ENCODE measurements around the gene SGMS2. TPM values are rescaled to one million over a fixed set of nuclear protein-coding genes. Genes with fewer than 3 reads are reported as not detected.
"Not testable (repeated sequence)": the region's sequence is repeated elsewhere in the genome, so short reads cannot be mapped to it uniquely, and the experiment has no call there.

The SGMS2 gene
- total RNA-seq, 2 experiments from 2014 or later = 0.37 TPM; not detected in 1

- no peaks in the 10 kb centered on the region for H3K36me3 Mint-ChIP-seq
- peak; percentile 42 for ATAC-seq
- H3K4me3 Mint-ChIP-seq = no peak overlapping the region
- H3K4me1 Mint-ChIP-seq = peaks cover 5% of the 10 kb centered on the region
- no peak for DNase-seq
- CTCF ChIA-PET = no interaction called here
- H3K9me3 Mint-ChIP-seq (ENCODE audit: low read depth) = no peaks in the 10 kb centered on the region
- peaks cover 32% of the 10 kb centered on the region for H3K27me3 Mint-ChIP-seq
- H3K27ac Mint-ChIP-seq = no peak overlapping the region
Observed at GRCh38 chr4:107896158-107896645, 71.5 kb downstream of the SGMS2 start.

GRCh38 chr4:107896646-107897045 lies 71.9 kb downstream of the SGMS2 start:
- Mint-ChIP-seq H3K9me3 (ENCODE audit: low read depth) (no peaks in the 10 kb centered on the region), H3K4me3 (no peak overlapping the region), H3K36me3 (no peaks in the 10 kb centered on the region), H3K4me1 (peaks cover 5% of the 10 kb centered on the region), H3K27me3 (peaks cover 35% of the 10 kb centered on the region), H3K27ac (no peak overlapping the region)
- CTCF ChIA-PET = no interaction called here
- no peak for ATAC-seq
- DNase-seq = no peak

GRCh38 chr4:107897823-107898222 lies 73.1 kb downstream of the SGMS2 start:
- Mint-ChIP-seq H3K36me3 (no peaks in the 10 kb centered on the region), H3K27ac (no peak overlapping the region), H3K4me1 (peaks cover 5% of the 10 kb centered on the region), H3K27me3 (peaks cover 39% of the 10 kb centered on the region), H3K9me3 (ENCODE audit: low read depth) (no peaks in the 10 kb centered on the region), H3K4me3 (no peak overlapping the region)
- no peak for ATAC-seq
- CTCF ChIA-PET = interaction anchor here (0.9 kb wide), 1 partner anchor 177 kb away, joined by 3 read pairs; no protein-coding TSS in a partner anchor
- no peak for DNase-seq

GRCh38 chr4:107900067-107900466 lies 75.3 kb downstream of the SGMS2 start:
- no peak overlapping the region for H3K4me3 Mint-ChIP-seq
- H3K27ac Mint-ChIP-seq = no peak overlapping the region
- CTCF ChIA-PET = no interaction called here
- peaks cover 2% of the 10 kb centered on the region for H3K36me3 Mint-ChIP-seq
- ATAC-seq (no peak), DNase-seq (no peak)
- H3K9me3 Mint-ChIP-seq (ENCODE audit: low read depth) = peaks cover 2% of the 10 kb centered on the region
- H3K27me3 Mint-ChIP-seq = peaks cover 32% of the 10 kb centered on the region
- peaks cover 5% of the 10 kb centered on the region for H3K4me1 Mint-ChIP-seq

GRCh38 chr4:107900508-107900907 lies 75.8 kb downstream of the SGMS2 start:
- H3K9me3 Mint-ChIP-seq (ENCODE audit: low read depth) = peaks cover 3% of the 10 kb centered on the region
- H3K4me1 Mint-ChIP-seq = peaks cover 5% of the 10 kb centered on the region
- CTCF ChIA-PET = interaction anchor here (1.5 kb wide), 1 partner anchor 12 kb away, joined by 4 read pairs; no protein-coding TSS in a partner anchor
- no peak overlapping the region for H3K27ac Mint-ChIP-seq
- no peak for ATAC-seq
- H3K4me3 Mint-ChIP-seq = no peak overlapping the region
- H3K27me3 Mint-ChIP-seq = peaks cover 30% of the 10 kb centered on the region
- no peak for DNase-seq
- peaks cover 2% of the 10 kb centered on the region for H3K36me3 Mint-ChIP-seq

GRCh38 chr4:107901213-107901934 lies 76.6 kb downstream of the SGMS2 start:
- ATAC-seq (no peak), DNase-seq (no peak)
- H3K9me3 Mint-ChIP-seq (ENCODE audit: low read depth) = peaks cover 5% of the 10 kb centered on the region
- H3K4me1 Mint-ChIP-seq = peaks cover 2% of the 10 kb centered on the region
- no peak overlapping the region for H3K27ac Mint-ChIP-seq
- CTCF ChIA-PET = interaction anchor here (1.5 kb wide), 1 partner anchor 12 kb away, joined by 4 read pairs; no protein-coding TSS in a partner anchor
- peaks cover 2% of the 10 kb centered on the region for H3K36me3 Mint-ChIP-seq
- peaks cover 30% of the 10 kb centered on the region for H3K27me3 Mint-ChIP-seq
- no peak overlapping the region for H3K4me3 Mint-ChIP-seq

- CTCF ChIA-PET = no interaction called here
- H3K4me1 Mint-ChIP-seq = no peaks in the 10 kb centered on the region
- H3K27me3 Mint-ChIP-seq = peaks cover 17% of the 10 kb centered on the region
Observed at GRCh38 chr4:107902715-107903114, 78.0 kb downstream of the SGMS2 start.

GRCh38 chr4:107905082-107905481 lies 80.3 kb downstream of the SGMS2 start:
- H3K36me3 Mint-ChIP-seq; H3K27ac Mint-ChIP-seq; H3K9me3 Mint-ChIP-seq (ENCODE audit: low read depth); H3K4me1 Mint-ChIP-seq; CTCF ChIA-PET; ATAC-seq; DNase-seq; H3K4me3 Mint-ChIP-seq: not testable (repeated sequence)
- H3K27me3 Mint-ChIP-seq = peaks cover 11% of the 10 kb centered on the region

More at GRCh38 chr4:107902715-107903114, 78.0 kb downstream of the SGMS2 start:
- Mint-ChIP-seq H3K4me3 (no peak overlapping the region), H3K9me3 (ENCODE audit: low read depth) (peaks cover 5% of the 10 kb centered on the region), H3K27ac (no peak overlapping the region), H3K36me3 (peaks cover 2% of the 10 kb centered on the region)
- ATAC-seq (no peak), DNase-seq (no peak)

- Mint-ChIP-seq H3K4me3 (no peak overlapping the region), H3K27me3 (peaks cover 12% of the 10 kb centered on the region), H3K27ac (no peak overlapping the region), H3K36me3 (peaks cover 2% of the 10 kb centered on the region), H3K9me3 (ENCODE audit: low read depth) (peaks cover 5% of the 10 kb centered on the region), H3K4me1 (no peaks in the 10 kb centered on the region)
- CTCF ChIA-PET = no interaction called here
- ATAC-seq (no peak), DNase-seq (no peak)
Observed at GRCh38 chr4:107906458-107907100, 81.8 kb downstream of the SGMS2 start.

- Mint-ChIP-seq H3K4me3 (no peak overlapping the region), H3K4me1 (peaks cover 2% of the 10 kb centered on the region), H3K27me3 (peaks cover 8% of the 10 kb centered on the region), H3K27ac (no peak overlapping the region), H3K36me3 (peaks cover 2% of the 10 kb centered on the region), H3K9me3 (ENCODE audit: low read depth) (peaks cover 5% of the 10 kb centered on the region)
- no peak for ATAC-seq
- CTCF ChIA-PET = no interaction called here
- DNase-seq = no peak
Observed at GRCh38 chr4:107908377-107908776, 83.6 kb downstream of the SGMS2 start.

GRCh38 chr4:107913283-107913899 lies 88.7 kb downstream of the SGMS2 start:
- DNase-seq = no peak
- CTCF ChIA-PET = interaction anchor here (1.2 to 4.6 kb wide), 4 partner anchors 12 to 157 kb away, joined by 4 to 24 read pairs (median 5); partner anchors contain the start of gene CYP2U1
- peak; percentile 71 for ATAC-seq
- Mint-ChIP-seq H3K27me3 (peaks cover 24% of the 10 kb centered on the region), H3K36me3 (no peaks in the 10 kb centered on the region), H3K4me1 (peaks cover 2% of the 10 kb centered on the region), H3K27ac (no peak overlapping the region), H3K9me3 (ENCODE audit: low read depth) (no peaks in the 10 kb centered on the region), H3K4me3 (no peak overlapping the region)

- Mint-ChIP-seq H3K27ac (no peak overlapping the region), H3K36me3 (peaks cover 1% of the 10 kb centered on the region), H3K27me3 (peaks cover 39% of the 10 kb centered on the region), H3K4me3 (no peak overlapping the region), H3K9me3 (ENCODE audit: low read depth) (peaks cover 4% of the 10 kb centered on the region), H3K4me1 (peaks cover 2% of the 10 kb centered on the region)
- CTCF ChIA-PET = interaction anchor here (1.5 kb wide), 1 partner anchor 159 kb away, joined by 5 read pairs; no protein-coding TSS in a partner anchor
- DNase-seq (no peak), ATAC-seq (no peak)
Observed at GRCh38 chr4:107915220-107915619, 90.5 kb downstream of the SGMS2 start.

GRCh38 chr4:107916623-107917022 lies 91.9 kb downstream of the SGMS2 start:
- ATAC-seq = no peak
- Mint-ChIP-seq H3K9me3 (ENCODE audit: low read depth) (peaks cover 4% of the 10 kb centered on the region), H3K27me3 (peaks cover 36% of the 10 kb centered on the region), H3K27ac (no peak overlapping the region), H3K36me3 (peaks cover 1% of the 10 kb centered on the region), H3K4me1 (peaks cover 2% of the 10 kb centered on the region), H3K4me3 (no peak overlapping the region)
- DNase-seq = no peak
- CTCF ChIA-PET = interaction anchor here (1.5 kb wide), 1 partner anchor 160 kb away, joined by 5 read pairs; no protein-coding TSS in a partner anchor

Data from activated CD8-positive, alpha-beta memory T cell treated with anti-CD3 and anti-CD28 coated beads, Interleukin-2, amount 10 ng/mL, durations not matched to agents 7 days and 5 days (primary cell).